HFF-Myc (cell line): Measurements from ENCODE around the gene ZCCHC8.
"Not testable (repeated sequence)": the region's sequence is repeated elsewhere in the genome, so short reads cannot be mapped to it uniquely, and the experiment has no call there.

Source experiments
- DNase-seq: peaks from one replicate; pipeline ENCODE4 v3.0.0-alpha.2; 2011; ENCODE audit warnings: low read depth; ENCODE audit errors: extremely low read depth
- H3K4me3 ChIP-seq: replicated peaks from 2 replicates; pipeline ENCODE4 v1.5.1; 2011; ENCODE audit warnings: low read depth, mild to moderate bottlenecking, control low read depth, low read length
- CTCF ChIP-seq: IDR thresholded peaks from 2 replicates; pipeline ENCODE4 v1.5.1; 2012; ENCODE audit warnings: mild to moderate bottlenecking, low read depth, low read length, control low read depth; ENCODE audit errors: missing control alignments

Gene ZCCHC8

DNA sequence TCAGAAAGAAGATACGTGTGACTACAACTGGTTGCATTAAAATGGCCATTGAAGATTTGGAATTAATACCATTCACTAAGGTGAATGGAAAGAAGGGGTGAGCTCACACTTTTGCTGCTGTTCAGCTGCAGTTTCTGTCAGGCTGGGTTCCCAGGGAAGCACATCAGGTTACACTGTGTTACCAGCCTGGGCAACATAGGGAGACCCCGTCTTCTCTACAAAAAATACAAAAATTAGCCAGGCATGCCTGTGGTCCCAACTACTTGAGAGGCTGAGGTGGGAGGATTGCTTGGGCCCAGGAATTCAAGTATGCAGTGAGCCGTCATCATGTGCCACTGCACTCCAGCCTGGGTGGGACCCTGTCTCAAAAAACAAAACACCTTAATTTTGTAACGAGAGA, 12.9 kb upstream of the ZCCHC8 start:
- TF ChIP-seq CTCF, result no peak
- H3K4me3 ChIP-seq, result no peak overlapping the region
- DNase-seq, result no peak

- not testable (repeated sequence) for H3K4me3 ChIP-seq, DNase-seq
These were observed 12.3 kb upstream of the ZCCHC8 start for GRCh38 chr12:122513028-122513427.

DNA sequence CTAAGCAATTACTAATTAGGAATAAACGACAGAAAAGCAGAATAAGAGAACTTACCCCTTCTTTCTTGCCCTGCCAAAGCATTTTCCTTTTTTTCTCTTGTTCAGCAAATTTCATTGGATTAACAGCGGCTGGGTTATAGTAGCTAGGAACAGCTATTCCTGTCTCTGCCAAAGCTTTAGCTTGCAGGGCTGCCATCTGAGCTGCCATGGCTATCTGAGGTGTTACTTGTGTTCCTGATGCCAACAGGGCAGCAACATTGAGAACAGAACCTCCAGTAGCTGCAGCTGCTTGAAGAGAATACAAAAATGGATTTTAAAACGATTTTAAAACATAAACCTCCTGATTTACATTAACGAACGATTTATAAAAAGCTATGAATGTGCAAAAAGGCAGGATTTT, 7.4 kb upstream of the ZCCHC8 start:
- no peak overlapping the region for H3K4me3 ChIP-seq
- TF ChIP-seq CTCF, result no peak
- no peak for DNase-seq

DNA sequence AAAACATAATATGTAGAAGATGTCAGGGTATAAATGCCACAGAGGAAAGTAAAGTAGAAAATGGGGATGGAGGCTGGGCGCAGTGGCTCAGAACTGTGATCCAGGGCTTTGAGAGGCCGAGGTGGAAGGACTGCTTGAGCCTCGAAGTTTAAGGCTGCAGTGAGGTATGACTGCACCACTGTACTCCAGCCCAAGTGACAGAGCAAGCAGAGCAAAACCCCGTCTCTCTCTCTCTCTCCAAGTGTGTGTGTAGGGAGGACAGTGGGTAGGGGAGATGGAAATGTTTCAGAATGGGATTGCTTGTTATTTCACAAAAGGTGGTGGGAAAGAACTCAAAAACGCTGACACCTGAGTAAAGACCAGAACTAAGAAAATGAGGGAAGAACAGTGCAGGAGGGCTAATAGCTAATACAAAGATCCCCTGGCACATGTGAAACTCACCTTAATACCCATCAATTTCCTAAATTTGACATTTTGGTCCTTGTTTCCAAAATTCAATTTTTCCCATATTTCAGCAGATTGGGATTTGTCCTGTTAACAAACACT, 5.7 kb upstream of the ZCCHC8 start:
- TF ChIP-seq CTCF, result no peak
- H3K4me3 ChIP-seq, result no peak overlapping the region
- no peak for DNase-seq

- DNase-seq, result no peak
- no peak for TF ChIP-seq CTCF
- H3K4me3 ChIP-seq, result no peak overlapping the region
These were observed 4.8 kb upstream of the ZCCHC8 start for GRCh38 chr12:122505419-122506051.

DNA sequence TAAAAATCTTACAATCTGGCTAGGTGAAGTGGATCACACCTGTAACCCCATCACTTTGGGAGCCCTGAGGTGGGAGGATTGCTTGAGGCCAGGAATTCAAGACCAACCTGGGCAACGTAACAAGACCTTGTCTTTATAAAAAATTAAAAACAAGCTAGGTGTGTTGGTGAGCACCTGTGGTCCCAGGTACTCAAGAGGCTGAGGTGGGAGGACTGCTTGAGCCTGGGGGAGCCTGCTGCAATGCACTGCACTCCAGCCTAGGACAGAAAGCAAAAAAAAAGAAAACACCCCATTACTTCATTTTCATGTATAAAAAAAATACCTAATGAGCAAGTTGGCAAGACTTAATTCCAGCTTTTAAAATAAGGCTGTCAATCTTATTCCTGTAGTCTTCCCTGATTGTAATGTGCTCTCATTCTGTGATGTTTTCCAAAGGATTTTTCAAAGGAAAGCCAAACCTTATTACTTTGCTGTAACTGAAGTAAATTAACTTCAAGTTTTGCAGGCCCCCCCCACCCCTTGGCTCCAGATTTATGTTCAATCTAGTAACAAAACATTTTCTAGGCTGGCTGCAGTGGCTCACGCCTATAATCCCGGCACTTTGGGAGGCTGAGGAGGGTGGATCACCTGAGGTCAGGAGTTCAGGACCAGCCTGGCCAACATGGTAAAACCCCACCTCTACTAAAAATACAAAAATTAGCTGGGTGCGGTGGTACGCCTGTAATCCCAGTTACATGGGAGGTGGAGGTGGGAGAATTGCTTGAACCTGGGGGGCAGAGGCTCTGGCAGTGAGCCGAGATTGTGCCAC, 3.3 kb upstream of the ZCCHC8 start:
- H3K4me3 ChIP-seq, result no peak overlapping the region
- TF ChIP-seq CTCF, result no peak
- DNase-seq, result no peak

DNA sequence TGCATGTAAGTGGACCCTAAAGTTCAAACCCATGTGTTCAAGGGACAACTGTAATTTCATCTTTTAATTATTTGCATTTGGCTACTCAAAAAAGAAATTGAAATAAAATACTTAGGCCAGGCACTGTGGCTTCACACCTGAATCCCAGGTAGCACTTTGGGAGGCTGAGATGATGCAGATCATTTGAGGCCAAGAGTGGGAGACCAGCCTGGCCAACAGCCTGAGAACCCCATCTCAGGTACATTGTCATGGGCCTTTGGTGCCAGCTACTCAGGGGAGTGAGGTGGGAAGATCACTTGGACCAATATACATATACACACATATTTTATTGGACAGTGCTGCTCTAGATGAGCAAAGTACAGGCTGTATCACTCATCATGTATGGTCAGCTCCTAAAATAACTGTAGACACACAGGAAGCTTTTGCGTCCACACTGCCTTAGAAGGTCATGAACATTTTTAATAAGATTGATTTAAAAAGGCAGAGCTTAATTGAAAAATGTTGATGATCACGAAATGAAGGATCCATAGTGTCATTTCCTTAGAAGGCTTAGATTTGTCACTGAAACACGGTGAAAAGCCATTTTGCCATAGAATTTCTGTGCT, 2.5 kb upstream of the ZCCHC8 start:
- no peak overlapping the region for H3K4me3 ChIP-seq
- no peak for TF ChIP-seq CTCF
- no peak for DNase-seq
